Amniotic stem cell (primary cell): ENCODE data around the gene TMEM63A.
"Not testable (repeated sequence)": the region's sequence is repeated elsewhere in the genome, so short reads cannot be mapped to it uniquely, and the experiment has no call there.

ENCODE experiments used
- DNase-seq: peaks from one replicate; lab custom pipeline; 2025; lab: John Stamatoyannopoulos, UW

TMEM63A gene

DNA sequence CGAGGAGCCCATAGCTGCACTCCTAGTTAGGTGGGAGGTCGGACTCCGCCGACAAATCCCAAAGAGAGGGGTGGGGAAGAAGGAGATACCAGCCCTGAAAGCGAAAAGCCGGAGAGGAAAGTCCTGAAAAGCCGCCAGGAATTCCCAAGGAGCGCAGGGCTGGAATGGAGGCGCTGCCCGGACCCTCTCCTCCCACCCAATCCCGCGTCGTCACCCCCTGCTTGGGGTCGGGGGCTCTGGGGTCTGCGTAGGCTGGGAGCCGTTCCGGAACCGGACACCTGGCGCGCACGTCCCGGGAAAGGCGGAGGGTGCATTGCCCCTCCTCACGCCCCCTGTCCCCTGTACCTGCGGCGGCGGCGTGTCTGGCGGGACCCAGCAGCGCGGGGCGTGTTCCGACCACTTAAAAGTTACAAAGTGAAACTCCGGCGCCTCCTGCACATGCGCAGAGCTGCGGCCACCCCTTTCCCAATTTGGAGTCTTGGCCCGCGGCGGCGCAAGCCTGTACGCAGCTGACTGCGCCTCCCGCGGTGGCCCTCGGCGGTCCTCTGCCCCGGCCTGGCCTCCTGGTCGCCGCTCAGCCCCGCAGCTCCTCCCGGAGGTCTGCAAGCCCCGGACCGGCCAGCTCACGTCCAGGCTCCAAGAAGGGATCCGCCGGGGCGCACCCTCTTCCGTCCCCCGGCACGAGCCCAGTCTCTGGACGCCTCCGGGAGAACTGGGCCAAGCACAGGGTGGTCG is at the start of gene TMEM63A:
Gene TMEM63A (minus strand): TSS at position 422 of the 735 bp plus-strand sequence. CDS start 4,800 bp downstream, outside the sequence.
- peak; percentile 68 for DNase-seq

DNA sequence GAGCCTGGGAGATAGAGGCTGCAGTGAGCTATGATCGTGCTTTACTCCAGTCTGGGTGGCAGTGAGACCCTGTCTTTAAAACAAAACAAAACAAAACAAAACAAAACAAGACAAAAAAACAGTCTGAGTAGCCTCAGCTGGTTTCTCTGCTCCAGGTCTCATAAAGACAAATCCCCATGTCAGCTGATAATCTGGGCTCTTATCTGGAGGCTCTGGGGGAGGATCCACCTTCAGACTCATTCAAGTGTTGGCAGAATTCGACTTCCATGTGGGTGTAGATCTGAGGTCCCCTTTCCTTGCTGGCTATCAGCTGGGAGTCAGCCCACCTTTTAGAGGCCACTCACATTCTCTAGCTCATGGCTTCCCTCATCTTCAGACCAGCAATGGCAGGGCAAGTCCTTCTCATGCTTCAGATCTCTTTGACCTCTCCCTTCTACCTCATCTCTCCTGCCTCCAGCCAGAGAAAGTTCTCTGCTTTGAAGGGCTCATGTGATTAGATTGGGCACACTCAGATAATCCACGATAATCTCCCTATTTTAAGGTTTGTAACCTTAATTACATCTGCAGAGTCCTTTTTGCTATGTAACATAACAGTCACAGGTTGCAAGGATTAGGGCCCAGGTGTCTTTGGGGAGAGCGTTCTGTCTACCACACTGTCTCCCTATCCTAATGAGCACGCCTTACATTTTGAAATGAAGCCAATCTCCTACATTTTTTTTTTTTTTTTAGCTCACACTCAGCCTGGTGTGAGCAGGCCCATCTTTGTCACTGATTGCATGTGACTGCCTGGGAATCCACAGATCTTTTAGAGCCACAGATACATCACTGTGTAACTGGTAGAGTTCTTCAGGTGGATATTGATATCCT is 49.3 kb upstream of the TMEM63A start:
- DNase-seq = no peak

DNA sequence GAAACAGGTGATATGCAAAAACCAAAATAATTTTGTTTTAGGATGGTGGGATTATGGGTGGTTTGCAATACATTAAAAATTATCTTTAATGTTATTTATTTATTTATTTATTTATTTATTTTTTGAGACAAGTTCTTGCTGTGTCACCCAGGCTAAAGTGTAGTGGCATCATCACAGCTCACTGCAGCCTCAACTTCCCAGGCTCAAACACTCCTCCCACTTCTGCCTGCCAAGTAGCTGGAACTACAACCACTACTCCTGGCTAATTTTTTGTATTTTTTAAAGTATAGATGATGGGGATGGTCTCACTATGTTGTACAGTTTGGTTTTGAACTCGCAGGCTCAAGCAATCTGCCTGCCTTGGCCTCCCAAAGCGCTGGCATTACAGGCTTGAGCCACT is 48.4 kb upstream of the TMEM63A start:
- DNase-seq = no peak

DNA sequence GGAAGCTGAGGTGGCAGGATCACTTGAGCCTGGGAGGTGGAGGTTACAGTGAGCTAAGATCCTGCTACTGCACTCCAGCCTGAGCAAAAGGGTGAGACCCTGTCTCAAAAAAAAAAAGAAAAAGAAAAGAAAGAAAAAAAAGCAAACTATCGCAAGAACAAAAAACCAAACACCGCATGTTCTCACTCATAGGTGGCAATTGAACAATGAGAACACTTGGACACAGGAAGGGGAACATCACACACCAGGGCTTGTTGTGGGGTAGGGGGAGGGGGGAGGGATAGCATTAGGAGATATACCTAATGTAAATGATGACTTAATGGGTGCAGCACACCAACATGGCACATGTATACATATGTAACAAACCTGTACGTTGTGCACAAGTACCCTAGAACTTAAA is 47.3 kb upstream of the TMEM63A start:
- not testable (repeated sequence) for DNase-seq

DNA sequence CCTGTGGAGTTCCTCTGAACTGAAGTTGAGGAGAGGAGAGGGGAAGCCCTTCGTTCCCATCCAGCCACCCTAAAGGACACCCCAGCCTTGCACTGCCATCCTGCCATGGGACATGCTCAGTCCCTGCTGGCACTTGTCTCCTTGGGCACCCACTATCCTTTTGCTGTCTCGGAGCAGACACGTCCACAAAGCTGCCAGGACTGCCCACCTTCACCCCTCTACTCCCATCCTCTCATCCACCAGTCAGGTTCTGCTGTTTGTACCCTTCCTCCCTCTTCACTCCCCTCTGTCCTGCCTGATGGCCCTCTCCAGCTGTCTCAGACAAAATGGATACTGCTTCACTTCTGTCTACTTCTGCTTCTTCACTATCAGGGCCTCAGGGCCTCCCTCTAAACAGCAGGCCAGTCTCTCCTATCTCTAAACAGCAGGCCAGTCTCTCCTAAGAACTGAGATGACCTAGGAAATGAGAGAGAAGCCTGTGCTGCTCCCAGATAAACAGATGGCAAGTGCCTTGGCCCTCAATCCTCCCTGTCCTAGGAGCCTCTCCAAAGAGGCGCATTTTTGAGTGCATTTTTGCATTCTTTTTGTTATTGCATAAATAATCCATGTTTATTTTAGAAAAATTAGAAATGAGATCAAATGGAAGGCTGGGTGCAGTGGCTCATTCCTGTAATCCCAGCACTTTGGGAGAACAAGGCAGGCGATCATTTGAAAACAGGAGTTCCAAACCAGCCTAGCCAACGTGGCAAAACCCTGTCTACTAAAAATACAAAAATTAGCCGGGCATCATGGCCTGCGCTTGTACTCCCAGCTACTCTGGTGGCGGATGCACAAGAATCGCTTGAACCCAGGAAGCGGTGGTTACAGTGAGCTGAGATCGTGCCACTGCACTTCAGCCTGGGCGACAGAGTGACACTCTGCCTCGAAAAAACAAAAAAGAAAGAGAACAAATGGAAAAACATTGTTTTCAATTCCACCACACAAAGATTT is 46.3 kb upstream of the TMEM63A start:
- DNase-seq = no peak

DNA sequence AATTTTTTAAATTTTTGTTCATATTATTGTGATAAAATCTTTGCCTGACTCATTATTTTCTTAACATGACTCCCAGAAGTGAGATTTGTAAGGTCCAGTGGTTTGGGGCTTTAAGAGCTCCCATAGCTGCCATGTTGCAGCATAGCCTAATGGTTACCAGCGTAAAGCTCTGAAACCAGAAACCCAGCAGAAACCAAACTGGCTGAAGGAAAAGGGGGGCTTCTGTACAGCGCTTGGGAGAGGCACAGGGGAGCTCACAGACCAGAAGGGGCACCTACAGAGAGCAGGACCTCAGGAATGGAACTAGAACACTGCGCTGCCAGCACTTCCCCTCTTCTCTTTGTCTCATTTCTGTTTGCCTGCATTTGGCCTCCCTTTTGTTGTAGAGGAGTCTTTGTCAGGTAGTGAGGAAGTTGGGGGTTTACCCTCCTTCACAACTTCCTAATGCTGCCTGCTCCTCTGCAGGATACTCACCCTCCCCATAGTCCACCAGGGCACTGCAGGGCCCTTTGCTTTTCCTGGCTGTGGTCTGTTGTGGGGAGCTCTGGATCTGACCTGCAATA is 44.5 kb upstream of the TMEM63A start:
- no peak for DNase-seq

DNA sequence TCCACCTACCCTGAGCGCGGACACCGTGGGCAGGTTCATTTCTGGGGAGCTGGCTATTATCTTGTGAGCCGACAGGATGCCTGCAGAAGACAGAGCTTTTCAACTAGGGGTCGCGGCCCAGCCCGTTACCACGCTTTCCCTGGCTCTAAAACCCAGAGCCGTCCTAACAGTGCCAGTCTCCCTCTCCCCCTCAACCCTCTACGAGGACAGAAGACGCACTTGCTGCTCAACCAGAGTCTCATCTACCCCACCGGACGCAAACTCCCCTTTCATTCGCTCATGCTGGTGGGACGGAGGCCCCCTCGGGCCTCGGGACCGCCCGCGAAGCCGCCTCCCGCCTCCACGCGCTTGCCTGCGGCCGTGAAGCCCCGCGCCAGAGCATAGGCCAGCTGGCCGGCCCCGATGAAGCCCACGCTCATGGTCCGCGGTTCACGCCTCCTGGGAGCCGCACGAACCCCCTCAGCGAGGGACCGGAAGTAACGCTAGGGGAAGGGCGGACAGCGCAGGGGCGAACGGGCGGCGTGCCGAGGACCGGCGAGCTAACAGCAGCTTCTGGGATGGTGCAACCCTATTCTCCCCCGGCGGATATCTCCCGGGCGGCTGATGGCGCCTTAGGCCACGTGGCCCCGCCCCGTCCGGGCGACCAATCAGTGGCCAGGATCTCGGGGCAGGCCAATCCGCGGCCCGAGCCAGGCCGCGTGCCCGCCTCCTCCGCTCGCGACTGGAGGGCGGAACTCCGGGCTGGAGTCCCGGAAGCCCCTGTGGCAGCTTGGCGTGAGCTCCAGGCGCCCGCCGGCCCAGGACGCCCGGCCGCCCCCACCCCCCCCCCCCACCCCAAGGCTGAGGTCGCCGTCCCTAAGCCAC is 41.7 kb upstream of the TMEM63A start, which contains the start of gene PYCR2:
Gene PYCR2 (minus strand): TSS at position 559 of the 864 bp plus-strand sequence. CDS start 140 bp downstream, at position 419.
- DNase-seq = peak; percentile 83

DNA sequence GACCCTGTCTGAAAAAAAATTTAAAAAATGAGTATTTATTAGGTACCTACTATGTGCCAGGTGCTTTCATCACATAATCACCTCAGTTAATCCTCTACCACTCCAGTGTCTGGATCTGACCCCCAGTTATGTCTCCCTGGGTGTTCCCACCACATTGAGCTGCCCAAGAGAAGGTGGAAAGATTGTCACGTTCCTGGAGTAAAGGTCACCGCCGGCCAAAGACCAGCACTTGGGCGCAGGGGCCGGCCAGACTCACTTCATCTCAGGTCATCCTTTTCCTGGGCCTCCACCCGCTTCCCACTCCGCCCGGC is 41.2 kb upstream of the TMEM63A start:
- DNase-seq = no peak

DNA sequence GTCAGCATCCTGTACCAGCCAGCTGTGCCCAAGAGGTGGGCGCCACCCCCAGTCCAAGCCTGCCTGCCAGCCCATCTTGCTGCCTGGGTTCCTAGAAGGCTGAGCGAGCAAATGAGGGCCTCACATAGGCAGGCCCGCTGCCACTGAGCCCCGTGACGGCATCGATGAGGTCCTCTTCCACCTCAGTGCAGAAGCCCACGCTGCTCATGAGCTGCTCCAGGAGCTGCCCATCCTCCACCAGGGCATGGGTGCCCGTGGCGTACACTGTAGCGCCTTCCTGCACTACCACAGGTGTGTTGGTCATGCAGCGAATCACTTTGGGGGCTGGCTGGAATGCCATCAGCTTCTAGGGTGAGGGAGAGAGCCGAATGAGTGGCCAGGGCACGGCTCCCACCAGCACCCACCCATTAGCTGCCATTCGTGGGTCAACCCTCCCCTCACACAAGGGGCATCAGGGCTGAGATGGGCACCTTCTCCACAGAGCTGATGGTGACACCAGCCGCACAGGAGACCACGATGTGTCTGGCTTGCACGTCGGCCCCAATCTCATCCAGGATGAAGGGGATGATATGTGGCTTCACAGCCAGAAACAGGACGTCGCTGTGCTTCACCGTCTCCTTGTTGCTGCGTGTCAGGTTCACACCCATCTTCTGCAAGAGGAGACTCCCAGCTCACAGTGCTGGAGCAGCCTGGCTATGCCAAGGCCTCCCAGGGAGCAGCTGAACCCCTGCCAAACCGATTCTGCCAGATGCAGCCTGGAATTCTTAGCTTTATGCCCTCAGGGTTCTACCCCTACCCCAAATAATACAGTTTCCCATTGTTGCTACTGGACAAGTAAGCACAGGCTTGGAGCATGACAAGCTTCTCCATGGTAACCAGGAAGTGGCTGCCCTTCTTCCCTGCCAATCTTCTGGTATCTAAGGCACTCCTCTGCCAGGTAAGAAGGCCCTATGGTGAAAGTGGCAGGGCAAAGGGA is 39.8 kb upstream of the TMEM63A start:
- DNase-seq = no peak

DNA sequence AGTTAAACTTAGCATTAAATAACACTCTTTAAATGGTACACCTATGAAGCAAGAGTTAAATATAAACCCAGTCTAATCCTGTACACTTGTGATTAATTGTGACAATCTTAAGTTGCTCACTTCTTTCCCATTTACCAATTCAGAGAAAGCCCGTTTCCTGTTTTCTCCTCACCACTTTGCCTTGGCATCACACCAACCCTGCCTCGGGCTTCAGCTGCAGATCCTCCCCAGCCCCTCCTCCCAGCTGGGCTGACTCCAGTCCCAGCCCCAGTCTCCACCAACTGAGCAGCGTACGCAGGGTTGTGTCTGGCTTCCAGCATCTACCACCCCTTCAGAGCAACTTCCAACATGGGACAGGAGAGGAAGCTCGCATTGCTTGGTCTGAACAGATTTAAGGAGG is 37.7 kb upstream of the TMEM63A start:
- no peak for DNase-seq

DNA sequence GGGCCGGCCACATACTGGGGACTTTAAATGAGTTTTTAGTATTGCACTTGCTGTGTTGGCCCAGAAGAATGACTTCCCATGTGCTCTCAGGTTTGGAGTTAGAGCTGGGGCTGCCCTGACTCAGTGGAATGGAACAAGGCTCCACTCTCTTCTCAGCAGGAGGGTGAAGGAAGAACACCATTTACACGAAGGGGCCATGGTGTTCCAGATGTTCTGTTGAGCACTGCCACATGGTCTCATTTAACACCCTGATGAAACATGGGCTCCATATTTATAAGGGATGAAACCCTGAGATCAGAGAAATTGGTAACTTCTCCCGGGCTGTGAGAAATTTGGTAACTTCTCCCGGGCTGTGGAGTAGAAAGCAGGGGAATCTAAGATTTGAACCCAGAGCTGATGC is 36.1 kb upstream of the TMEM63A start:
- no peak for DNase-seq

DNA sequence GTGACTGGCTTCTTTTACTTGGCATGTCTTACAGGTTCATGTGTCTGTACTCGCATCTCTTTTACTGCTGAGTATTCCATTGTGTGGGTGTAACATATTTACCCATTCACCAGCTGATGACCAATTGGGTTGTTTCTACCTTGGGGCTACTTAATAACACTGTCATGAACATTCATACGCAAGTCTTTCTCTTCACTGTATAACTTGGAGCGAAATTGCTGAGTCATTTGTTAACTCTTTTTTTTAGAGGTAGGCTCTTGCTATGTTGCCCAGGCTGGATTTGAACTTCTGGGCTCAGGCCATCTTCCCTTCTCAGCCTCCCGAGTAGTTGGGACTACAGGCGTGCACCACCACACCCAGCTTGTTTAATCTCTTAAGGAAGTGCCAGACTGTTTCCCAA is 35.4 kb upstream of the TMEM63A start:
- DNase-seq = no peak

DNA sequence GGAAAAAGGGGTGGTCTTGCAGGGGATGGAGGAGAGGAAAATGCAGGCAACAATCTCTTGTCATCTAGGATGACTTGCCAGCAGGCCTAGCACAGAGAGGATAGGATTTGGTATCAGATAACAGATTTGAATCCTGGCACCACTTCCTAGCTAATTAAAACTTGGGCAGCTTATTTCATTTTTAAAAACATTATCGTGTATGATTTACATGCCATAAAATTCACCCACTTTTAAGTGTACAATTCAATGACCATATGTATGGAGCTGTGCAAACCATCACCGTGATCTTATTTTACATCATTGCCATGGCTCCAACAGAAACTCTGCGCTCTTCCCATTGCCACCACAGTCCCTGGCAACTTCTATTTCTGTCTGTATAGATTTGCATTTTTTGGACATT is 34.9 kb upstream of the TMEM63A start:
- no peak for DNase-seq

DNA sequence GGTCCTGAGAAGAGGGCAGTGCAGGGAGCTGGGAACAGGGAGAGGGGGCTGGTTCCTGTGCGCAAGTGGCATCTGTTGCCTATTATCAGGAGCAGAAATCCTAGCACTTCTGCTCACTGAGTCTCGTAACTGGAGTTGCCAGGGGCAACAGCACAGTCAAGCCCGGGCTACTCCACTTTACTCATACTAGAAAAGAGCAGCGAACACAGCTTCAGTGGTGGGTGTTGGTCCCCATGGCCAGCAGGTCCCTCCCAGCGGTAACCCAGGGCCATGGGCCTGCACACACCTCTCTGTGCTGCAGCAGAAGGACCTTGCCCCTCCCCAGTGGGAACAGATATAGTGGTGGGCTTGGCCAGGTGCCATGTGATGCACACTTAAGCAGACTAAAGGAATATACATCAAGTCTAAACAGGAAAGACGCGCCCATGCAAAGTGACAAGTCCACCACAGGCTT is 33.4 kb upstream of the TMEM63A start:
- no peak for DNase-seq

DNA sequence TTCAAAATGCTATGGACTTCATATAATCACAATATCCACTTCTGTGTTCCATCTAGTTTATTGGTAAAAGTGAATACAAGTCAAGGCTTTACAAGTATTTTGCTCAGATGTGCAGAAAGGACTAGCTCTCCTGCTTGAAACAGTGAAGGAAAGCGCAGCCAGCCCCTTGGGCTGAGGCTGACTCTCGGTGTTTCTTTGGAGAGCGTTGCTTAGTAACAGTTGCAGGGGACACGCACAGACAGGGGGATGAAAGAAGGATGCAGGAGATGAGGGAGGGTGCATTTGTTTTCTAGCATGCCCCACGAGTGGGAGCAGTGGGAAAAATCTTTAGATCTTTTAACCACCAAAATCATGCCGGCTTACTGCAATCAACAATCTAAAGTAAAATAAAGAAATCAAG is 32.8 kb upstream of the TMEM63A start:
- no peak for DNase-seq

DNA sequence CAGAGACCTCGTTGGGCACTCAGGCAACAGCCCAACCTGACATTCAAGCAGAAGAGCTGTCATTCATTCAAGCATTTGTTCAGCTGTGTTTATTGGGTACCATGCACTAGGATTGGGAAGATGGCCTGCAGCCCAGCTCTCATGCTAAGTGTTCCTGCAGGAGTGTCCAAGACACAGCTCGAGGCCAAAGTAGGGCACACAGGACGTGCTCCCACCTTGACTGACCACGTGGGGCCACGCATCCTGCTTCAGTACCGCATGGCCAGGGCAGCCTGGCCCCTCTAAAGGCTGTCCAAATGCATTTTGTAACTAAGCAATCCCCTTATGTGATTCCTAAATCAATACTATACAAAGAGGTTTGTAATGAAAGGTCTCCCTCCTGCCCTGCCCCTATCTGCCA is 32.2 kb upstream of the TMEM63A start:
- no peak for DNase-seq

DNA sequence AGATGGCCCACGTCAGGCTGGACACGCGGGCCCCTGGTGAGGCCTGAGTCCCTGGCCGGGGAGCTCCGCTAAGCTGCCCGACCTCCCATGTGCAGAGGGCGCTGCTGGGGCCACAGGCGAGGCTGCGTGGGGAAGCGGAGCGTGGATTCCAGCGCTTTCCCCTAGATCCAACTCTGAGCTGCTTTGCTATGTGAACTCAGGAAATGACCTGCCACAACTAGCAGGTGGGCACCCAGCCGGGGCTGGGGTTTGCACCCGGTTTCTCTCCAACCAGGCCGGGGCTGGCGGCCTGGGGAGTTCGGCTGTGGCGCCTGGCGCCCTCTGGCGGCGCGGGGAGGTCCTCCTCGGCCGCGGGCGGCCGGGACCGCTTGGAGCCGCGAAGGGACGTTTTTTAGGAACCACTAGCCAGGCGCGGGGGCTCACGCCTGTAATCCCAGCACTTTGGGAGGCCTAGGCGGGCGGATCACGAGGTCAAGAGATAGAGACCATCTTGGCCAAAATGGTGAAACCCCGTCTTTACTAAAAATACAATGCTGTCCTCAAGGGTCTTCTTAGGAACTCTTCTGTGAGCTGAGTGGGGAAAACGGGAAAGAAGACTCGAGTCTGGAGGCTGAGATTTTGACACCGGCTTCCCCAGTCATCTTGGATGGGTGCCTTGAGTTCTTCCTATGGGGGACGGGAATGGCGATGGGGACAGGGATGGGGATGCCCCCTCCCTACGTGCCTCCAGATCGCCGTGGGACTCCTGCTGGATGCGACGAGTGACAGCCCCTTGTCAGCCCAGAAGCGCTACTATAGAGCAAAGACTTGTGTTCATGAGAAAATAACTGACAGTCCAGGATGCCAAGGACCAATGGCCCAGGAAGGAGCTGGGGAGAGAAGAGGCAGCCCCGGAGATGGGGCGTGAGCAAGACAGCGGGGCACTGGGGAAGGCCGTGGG is 29.3 kb upstream of the TMEM63A start:
- DNase-seq = no peak

DNA sequence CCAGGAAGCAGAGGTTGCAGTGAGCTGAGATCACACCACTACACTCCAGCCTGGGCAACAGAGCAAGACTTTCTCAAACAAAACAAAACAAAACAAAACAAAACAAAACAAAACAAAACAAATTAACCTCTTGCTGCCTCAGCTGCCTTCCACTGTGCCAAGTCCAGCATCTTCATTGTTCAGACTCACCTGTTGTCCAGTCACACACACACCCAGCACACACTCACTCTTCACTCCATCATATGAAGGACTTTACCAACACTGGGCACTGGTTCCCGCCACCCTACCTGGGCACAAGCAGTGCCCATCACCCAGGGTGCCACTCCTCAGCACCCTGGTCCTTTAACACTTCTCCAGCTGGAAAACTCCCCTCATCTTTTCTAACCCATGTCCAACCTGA is 27.3 kb upstream of the TMEM63A start:
- no peak for DNase-seq
